NB4 (cell line): ENCODE measurements around the gene MINDY3.

ENCODE experiments used
- CTCF ChIP-seq: IDR thresholded peaks from one replicate; pipeline ENCODE4 v1.5.1; 2012; ENCODE audit warnings: low read depth, low read length
- MAX ChIP-seq: IDR thresholded peaks from 2 replicates; pipeline ENCODE4 v1.6.1; 2011; ENCODE audit warnings: low read depth, low read length
- POLR2A ChIP-seq: IDR thresholded peaks from 2 replicates; pipeline ENCODE4 v1.6.1; 2011; ENCODE audit warnings: mild to moderate bottlenecking; ENCODE audit not compliant: insufficient read length; ENCODE audit errors: extremely low read depth

- TF ChIP-seq POLR2A, result no peak
- TF ChIP-seq CTCF, result no peak
- no peak for TF ChIP-seq MAX
Measured at GRCh38 chr10:15760681-15761080, 99.6 kb downstream of the MINDY3 start.
